ENCODE results near the gene GRM5. TPM values are rescaled to one million over a fixed set of nuclear protein-coding genes. Genes with fewer than 3 reads are reported as not detected.
A peak's percentile ranks its signal among the peaks of the same experiment; 100 is the strongest.

Gene GRM5
- total RNA-seq, 4 donors from 2014 or later, result 0.13 TPM; not detected in 3

DNA sequence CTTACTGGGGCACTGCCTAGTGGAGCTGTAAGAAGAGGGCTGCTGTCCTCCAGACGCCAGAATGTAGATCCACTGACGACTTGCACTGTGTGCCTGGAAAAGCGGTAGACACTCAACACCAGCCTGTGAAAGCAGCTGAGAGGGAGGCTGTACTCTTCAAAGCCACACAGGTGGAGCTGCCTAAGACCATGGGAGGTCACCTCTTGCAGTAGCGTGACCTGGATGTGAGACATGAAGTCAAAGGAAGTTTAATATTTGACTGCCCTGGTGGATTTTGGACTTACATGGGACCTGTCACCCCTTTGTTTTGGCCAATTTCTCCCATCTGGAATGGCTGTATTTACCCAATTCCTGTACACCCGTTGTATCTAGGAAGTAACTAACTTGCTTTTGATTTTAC lies 531.6 kb downstream of the GRM5 start:
- ATAC-seq (ENCODE audit: low FRiP score) (no peak), DNase-seq (ENCODE audit: low spot score) (no peak)
- TF ChIP-seq, protein P1, sequence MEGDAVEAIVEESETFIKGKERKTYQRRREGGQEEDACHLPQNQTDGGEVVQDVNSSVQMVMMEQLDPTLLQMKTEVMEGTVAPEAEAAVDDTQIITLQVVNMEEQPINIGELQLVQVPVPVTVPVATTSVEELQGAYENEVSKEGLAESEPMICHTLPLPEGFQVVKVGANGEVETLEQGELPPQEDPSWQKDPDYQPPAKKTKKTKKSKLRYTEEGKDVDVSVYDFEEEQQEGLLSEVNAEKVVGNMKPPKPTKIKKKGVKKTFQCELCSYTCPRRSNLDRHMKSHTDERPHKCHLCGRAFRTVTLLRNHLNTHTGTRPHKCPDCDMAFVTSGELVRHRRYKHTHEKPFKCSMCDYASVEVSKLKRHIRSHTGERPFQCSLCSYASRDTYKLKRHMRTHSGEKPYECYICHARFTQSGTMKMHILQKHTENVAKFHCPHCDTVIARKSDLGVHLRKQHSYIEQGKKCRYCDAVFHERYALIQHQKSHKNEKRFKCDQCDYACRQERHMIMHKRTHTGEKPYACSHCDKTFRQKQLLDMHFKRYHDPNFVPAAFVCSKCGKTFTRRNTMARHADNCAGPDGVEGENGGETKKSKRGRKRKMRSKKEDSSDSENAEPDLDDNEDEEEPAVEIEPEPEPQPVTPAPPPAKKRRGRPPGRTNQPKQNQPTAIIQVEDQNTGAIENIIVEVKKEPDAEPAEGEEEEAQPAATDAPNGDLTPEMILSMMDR (IDR thresholded peaks at IDR 0.05), result no peak

DNA sequence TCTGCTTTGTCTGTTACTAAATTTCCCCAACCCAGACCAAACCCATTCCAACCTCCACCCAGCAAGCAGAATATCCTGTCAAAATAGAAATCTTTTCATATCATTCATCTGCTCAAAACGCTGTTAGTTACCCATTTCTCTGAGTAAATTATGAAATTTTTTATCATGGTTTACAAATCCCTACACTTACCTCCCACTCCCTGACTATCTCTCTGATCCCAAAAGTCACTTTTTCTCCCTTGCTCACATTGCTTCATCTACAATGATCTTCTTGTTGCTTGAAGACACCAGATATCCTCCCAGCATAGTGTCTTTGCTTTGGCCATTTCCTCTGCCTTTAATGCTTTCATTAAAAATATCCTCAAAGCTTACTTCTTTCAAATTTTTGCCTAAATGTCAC lies 532.8 kb downstream of the GRM5 start:
- TF ChIP-seq, protein P1 (IDR thresholded peaks at IDR 0.05), result no peak
- peak; percentile 57 for ATAC-seq (ENCODE audit: low FRiP score)

DNA sequence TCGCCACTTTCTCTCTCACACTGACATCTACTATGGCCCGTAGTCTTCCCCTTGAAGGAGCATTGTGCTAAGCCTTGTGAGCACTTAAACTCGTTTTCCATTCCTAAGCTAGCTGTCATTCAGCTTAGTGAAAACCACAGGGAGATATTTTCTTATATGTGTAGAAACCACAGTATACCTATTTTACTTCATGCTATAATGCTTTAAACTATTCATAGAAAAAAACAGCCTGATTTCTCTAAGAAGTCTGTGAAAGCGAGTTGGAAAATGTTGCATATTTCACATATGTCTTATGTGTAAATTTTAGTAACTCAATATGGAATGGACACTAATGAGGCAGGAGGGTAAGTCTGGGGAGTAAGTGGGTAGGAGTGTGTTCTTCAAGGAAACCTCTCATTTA lies 534.0 kb downstream of the GRM5 start:
- ATAC-seq (ENCODE audit: low FRiP score) (no peak), DNase-seq (ENCODE audit: low spot score) (no peak)
- TF ChIP-seq, protein P1 (IDR thresholded peaks at IDR 0.05), result no peak

More for the DNA sequence above, 532.8 kb downstream of the GRM5 start:
- no peak for DNase-seq (ENCODE audit: low spot score)

DNA sequence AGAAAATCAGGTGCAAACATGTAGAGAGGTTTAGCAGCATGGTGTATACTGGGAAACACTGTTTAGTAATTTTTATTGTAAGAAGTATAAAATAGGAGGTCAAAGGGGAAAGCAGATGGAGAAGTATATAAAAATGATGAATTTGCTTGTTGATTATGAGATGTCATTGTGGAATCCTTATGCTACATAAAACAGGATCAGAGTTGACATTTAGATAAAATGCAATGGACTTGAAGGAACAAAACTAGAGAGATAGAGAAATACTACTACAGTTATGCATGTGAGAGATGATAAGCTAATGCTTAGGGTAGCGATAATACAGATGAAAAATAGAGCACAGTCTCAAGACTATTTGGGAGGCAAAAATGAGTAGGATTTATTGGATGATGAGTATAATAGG lies 536.4 kb downstream of the GRM5 start:
- ATAC-seq (ENCODE audit: low FRiP score), result no peak
- TF ChIP-seq, protein P1 (IDR thresholded peaks at IDR 0.05), result no peak
- no peak for DNase-seq (ENCODE audit: low spot score)

DNA sequence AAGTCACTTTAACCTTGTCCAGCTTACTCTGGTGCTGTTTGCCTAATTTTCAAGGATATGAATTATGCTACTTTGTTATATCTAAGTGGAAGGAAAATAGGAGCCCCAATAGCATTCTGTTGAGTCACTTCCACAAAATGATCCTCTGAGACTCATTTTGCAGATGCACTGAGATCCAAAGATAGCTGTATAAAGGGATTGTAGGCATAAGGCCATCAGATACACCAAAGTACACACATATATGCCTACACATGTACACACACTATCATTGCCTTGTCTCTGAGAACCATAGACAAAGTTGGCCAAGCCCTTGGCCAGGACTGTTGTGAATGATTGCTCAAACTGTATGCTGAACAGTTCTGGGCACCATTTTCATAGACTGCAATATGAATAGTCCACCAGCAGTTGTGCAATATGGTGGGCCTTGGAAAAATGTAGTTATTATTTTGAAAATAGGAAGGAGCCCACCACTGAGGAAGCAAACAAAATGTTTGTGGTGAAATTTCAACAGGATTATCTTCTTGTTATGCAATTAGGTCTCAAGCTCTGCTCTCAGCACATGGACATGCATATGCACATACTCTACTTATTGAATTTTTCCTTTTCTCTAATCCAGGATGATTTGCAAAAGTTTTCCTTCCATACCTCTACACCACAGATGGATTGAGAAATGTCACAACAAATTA lies 542.3 kb downstream of the GRM5 start:
- TF ChIP-seq, protein P1 (IDR thresholded peaks at IDR 0.05), result no peak
- no peak for ATAC-seq (ENCODE audit: low FRiP score)

DNA sequence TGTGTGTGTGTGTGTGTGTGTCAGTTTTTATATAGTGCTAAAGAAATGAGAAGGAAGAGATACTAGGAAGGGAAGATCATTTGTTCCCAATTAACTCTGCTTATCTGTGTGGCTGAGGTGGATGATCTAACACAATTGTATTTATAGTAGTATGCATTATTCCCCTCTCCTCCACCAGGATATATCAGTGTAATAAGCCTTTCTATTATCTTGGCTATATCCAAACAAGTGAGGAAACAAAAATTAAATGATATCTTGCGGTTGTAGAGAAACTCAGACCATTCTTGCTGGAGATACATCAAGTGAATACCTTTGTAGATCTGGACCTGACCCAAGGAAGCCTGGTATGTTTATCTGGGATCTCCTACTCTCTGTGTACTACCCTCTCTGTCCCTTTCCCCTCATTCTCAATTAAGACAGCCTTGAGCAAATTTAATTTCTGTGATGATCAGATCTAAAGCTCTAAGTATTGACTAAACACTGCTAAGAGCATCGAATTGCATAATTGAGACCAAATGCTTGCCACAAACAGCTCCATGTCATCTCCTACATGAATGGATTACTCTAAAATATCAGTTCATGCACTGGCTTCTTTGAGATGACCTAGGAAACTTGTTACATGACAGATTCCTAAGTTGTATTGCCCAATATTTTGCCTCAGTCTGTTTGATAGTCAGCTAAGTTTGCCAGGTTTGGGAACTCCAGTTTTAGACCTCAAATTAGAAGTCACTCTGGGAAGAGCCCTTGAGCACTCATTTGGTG lies 543.0 kb downstream of the GRM5 start:
- TF ChIP-seq, protein P1 (IDR thresholded peaks at IDR 0.05), result no peak
- ATAC-seq (ENCODE audit: low FRiP score) (no peak), DNase-seq (ENCODE audit: low spot score) (no peak)

More for the DNA sequence above, 542.3 kb downstream of the GRM5 start:
- DNase-seq (ENCODE audit: low spot score), result no peak
